GM18868 (cell line): ENCODE results near the gene SH2B3.
"Not testable (repeated sequence)": the region's sequence is repeated elsewhere in the genome, so short reads cannot be mapped to it uniquely, and the experiment has no call there.

Experiments
- ATAC-seq: cut with Tn5 transposase; IDR thresholded peaks from one replicate; pipeline ENCODE4 v1.9.1; 2021; ENCODE audit warnings: mild to moderate bottlenecking, moderate library complexity; ENCODE audit not compliant: unreplicated experiment

The SH2B3 gene

DNA sequence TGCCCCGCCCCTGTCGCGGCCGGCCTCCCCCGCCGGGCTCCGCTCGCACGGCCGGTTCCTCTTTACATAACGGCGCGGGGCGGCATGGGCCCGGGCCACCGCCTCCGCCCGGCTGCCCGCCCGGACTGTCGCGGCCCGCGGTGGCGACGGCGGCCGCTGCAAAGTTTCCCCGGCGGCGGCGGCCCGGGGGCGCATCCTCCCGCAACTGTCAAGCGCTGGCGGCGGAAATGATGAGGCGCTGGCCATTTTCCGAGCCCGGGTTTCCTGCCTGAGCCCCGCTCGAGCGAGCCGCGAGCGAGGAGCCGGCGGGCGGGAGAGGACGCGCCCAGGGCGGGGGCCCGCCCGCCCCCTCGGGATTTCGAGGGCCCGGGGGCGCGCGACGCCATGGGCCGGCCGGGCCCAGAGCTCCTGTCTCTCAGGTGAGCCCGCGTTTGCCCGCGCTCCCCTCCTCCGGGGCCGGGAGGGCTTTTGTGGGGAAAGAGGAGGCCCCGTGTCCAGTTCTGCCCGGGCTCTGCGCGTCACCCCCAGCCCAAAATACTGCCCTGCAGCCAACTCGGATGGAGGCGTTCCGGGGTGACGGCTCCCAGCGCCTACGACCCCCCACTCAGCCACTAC is at the start of gene SH2B3:
Gene SH2B3 (plus strand): TSS at position 65 of the 615 bp plus-strand sequence. CDS start 12,223 bp downstream, outside the sequence.
- ATAC-seq = peak; percentile 0

DNA sequence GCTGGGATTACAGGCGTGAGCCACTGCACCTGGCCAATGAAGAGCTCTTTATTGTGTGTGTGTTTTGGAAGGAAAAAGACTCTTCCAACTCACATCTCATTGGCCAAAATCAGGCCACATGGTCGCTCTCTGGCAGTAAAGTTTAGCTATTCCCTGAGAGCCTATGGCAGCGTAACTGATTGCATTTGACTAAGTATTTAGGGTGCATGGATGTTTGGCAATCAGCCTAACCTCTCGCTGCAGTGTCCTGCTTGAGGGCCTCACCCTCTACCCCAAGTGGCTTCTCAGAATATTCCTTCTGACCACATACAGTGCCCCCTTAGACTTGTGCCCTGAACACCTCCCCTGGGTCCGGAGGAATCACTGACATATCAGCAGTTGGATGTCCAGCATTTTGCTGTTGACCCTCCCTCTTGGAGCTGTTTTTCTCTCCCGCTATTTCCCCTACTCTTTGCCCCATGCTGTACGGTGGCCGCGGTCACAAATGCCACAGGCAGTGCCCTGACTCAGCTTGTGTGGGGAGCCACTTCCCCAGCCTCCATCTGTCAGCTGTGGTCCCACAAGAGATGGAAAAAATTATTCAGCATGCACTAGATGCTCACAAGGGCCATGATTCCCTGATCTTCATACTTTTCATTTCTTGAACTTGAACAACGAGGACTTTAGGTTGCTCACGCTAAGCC is 46.4 kb upstream of the SH2B3 start:
- ATAC-seq = no peak

DNA sequence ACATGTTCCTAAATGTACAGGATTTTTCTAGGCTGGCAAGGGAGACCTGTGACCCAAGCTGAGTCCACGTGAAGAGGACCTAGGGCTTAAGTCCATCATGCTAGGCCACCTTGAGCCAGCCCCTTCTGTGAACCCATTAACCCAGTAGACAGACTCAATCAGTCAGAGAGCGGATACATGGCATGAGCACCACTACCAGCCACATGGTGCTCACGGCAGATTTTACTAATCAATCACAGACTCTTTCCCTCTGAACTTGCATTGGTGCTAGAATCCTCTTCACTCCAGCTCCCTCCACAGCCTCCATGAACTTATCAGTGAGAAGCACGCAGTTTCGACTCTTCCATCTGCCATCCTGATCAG is 45.8 kb upstream of the SH2B3 start:
- no peak for ATAC-seq

DNA sequence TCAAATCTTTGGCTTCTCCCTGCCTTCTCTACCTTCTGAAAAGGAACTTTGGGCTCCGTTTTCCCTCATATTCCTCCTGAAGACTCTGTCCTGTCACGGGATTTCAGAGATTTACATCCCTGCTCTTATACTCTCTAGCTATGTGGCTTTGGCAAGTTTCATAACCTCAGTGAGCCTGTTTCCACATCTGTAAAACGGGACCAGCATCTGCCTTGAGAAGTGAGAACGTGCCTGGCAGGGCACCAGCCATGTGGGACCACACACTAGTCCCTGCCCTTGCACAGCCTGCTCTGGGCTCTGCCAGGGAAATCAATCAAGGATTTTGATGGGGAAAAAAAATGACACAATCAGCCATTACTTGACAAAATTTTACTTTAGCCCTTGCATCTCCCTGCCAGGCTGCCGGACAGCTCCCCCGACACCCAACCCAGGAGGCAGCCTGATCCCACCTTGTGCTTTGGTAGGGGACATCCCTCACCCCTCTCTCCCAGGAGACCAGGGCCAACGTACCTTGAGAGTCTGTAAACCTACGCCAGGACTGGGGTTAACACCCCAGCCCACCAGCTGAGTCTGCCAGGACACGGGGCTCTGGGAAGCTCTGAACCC is 45.3 kb upstream of the SH2B3 start:
- ATAC-seq = no peak

DNA sequence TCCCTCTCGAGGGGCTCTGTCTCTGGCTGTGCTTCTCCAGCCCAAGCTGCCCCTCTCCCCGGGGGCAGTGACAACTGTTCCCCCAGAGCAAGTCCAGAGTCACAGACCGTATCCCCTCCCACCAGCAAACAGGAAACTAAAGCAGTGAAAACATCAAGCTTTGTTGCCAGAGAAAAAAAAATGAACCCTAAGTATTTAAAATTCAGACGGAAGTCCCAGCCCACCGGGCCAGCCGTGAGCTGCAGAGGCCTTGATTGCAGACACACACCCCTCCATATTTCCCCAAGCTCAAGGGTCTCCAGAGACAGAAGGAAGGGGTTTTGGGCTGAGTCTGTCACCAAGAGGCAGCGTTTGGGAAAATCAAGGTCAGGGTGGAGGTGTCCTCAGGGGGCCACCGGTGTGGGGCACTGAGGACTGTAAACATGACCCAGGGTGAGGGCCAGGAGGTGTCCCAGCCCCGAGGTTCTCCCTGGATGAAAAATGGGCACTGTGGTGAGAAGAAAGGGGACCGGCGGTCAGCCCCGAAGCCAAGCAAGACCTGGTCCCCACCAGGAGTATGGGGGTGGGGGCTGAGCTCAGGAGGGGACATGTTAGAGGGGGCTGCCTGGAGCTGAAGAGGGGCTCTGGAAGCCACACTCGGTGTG is 44.5 kb upstream of the SH2B3 start:
- ATAC-seq = no peak

DNA sequence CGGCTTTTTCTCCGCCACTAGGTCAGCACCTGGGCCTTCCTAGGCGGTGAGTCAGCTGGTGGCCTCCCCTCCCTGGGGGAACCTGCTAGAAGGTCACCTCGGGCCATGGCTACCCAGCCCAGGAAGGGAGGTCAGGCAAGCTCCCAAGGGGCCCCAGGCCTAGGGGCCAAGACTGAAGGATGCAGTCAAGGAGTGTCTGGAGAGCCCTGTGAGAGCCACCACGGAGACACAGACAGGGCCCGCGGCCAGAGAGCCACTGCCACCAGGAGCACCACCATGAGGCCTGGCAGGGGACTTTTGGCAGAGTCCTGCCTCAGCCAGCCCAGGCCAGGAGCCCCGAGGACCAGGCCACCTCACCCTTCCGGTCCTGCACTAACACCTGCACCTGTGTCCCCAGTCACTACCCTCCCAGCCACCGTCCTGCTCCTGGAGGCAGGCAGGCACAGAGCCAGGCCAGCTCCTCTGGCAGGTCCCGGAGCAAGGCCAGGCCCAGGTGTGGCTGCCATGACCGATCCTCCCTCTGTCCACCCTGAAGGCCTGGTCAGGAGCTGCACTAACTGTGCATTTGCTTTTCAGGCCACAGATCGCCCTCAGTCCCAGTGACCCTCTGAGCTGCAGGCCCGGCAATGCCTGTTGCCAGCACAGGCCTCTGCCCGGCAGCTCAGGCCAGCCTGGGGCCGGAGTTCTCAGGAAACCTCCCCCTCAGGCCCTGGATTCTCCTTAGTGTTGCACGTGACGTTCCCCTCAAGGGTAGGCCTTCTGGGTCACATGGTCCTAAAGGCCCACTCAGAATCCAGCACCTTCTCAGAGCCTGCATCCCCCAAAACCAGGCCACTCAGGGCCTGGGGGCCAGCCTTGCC is 43.8 kb upstream of the SH2B3 start:
- no peak for ATAC-seq

DNA sequence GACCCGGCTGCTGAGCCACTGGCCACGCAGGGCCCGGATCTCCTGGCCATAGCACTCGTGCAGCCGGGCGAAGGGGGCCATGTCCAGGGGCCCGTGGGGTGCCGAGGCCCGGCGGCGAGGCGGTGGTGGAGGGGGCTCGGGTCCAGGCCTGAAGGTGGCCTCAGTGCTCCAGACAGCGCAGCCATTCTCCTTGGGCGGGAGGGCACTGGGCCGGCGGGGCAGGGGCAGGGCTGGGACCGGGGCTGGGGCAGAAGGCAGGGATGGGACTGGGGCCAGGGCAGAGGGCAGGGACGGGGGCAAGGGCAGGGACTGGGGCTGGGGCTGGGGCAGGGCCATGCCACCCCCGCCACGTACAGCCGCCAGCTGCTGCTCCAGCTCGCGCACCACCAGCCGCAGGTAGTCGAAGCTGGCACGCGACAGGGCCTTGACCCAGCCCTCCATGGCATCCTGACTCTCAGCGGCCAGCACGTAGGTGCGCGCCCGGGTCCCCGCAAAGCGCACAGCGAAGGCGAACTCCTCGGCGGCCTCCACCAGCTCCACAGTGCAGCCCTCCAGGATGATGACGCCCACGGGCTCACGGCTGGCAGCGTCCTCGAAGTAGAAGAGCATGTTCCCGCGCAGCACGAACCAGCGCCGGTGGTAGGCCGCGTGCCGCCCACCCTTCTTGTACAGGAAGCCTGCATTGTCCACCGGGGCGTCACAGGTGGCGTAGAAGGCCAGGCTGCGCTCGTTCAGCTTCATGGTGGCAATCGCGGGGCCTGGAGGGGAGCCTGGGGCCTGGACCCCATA is 42.8 kb upstream of the SH2B3 start:
- no peak for ATAC-seq

DNA sequence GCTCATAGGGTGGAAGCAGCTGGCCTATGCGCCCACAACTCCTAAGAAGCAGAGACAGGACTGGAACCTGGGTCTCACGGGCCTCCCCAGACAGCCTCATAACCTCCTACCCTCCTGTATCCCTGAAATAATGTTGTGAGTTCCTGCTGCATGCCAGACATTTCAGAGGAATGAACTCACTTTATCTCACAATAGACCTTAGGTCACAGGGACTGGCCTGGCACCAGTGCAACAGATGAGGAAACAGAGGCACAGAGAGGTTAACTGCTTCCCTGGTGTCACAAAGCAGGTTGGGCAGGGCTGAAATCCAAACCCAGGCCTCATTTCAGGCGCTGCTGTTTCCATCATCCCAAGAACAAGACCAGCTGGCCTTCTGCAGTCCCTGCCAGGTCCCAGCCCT is 42.1 kb upstream of the SH2B3 start:
- no peak for ATAC-seq

DNA sequence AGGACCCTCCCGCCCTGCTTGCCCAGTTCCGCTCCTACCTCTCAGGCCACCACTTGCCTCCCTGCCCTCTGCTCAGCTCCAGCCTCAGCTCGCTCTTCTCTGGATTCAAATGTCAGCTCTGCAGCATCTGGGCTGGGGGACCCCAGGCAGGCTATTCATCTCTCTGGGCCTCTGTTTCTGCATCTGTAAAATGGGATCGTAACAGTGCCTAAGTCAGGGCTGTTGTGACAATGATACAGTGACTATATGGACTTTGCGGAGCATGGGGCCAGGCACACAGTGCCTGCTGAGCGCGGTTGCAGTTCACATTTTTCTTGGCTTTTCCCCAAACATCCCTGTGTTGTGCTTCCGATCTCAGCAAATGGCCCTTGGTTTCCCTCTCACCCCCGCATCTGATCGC is 39.6 kb upstream of the SH2B3 start:
- no peak for ATAC-seq

DNA sequence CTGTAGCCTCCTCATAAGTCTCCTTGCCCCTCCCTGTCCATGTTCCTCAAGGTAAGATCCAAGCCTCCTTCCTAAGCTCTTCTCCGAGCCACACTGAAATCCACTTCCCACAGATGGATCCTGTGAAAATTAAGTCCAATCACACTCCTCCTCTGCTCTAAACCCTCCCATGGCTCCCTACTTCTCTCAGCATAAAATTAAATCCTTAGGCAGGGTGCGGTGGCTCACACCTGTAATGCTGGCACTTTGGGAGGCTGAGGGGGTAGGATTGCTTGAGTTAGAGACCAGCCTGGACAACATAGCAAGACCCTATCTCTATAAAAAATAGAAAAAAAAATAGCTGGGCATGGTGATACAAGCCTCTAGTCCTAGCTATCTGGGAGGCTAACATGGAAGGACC is 39.1 kb upstream of the SH2B3 start:
- ATAC-seq = no peak

DNA sequence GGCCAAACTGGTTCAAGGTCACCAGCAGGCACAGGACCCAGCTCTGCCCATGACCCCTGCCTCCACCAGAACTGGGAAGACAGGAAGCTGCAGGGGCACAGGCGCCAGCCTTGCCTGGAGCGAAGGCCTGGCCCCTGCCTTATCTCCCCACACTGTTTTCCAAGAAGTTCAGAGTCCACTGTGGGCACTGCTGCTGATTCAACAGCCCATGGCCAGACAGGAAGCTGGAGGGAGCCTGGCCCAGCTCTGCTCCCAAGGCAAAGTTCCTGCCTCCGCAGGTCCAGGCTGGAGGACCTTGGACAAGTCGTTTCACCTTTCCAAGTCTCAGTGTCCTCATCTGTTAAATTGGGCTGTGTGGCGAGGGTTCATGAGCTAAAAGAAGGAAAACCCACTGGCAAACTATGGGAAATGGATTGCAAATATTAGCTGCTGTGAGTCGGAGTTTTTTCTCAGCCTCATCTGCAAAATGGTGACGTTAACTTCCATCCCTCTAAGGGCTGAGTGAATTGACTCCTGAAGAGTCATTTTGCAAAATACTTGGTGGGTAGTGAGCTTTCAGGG is 38.0 kb upstream of the SH2B3 start:
- no peak for ATAC-seq

DNA sequence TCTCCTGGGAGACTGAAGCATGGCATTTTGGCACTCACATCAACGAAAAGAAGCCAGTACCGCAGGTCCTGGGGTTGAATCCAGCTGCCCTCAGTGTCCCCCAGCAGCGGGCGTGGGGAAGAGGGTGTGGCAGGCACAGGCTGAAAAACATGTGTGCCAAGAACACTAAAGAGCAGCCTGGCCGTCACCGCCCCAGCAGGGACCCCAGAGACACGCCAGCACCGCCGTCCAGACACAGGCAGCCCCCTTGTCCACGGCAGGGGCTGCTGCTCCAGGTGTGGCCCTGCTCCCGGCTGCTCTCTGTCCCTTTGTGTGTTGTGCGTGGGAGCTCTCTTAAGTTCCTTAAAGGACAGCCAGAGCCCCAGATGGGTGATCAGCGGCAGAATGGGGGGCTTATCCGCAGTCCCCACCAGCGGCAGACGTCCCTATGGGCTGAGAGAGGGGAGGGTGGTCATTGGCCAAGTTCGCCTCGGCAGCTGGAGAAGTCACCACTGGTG is 37.4 kb upstream of the SH2B3 start:
- ATAC-seq = no peak

DNA sequence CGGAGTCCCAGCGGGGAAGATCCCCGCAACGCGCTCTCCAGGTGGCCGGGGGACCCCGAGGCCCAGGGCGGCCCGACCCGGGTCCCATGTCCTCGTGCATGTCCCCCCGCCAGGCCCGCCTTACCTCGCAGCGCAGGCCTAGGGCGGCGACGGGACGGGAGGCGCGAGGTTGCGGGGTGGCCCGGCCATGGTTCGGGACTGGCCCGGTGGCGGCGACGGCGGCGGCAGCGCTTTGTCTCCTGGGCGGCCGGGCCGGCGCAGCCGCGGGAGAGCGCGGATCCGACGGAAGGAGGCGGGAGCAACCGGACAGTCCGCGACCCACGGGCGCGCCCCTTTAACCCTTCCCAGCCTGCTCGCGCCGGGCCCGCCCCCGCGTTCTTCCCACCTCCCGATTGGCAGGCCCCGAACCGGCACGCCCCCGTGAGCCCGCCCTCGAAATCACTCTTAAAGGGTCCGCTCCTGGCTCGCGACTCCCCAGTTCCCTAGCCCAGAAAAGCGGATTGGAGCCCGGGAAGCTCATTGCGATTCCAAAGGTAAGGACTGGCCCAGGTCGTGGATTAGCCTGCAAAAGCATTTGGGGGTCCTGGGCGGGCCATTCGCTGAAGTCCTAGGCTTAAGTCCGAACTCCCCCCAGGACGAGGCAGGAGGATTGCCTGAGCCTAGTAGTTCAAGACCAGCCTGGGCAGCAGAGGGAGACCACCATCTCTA is 36.8 kb upstream of the SH2B3 start, which contains the start of gene PHETA1:
Gene PHETA1 (minus strand): TSS at position 308 of the 708 bp plus-strand sequence. CDS start 5,668 bp downstream, outside the sequence.
- peak; percentile 72 for ATAC-seq

DNA sequence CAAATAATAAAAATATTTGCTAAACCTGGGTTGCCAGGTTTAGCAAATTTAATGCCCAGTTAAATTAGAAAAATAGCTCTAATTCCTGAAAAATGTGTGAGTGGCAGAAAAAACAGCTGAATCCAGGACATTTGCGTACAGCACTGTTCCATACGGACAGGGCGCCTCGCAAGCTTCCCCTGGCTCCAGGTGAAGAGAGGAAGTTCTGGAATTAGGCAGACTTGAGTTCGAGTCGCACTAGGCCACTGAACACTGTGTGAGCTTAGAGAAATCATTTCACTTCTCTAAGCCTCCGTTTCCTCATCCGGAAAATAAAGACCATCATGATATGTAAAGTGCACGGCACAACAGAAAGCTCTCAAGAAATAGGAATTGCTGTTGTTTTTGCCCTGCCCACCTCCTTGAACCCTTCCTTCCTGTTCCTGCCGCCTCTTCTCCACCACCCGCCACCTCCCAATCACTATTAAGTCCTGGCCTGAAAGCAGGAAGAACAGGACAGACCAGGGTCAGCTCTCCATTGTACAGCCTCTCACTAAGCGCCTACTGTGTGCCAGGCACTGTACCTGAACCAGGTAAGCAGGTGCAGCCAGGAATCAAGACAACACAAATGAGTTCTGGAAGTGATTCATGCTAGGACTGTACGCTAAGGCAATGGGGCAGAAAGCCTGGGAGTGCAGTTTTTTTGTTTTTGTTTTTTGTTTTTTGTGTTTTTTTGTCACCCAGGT is 36.1 kb upstream of the SH2B3 start:
- ATAC-seq = no peak

DNA sequence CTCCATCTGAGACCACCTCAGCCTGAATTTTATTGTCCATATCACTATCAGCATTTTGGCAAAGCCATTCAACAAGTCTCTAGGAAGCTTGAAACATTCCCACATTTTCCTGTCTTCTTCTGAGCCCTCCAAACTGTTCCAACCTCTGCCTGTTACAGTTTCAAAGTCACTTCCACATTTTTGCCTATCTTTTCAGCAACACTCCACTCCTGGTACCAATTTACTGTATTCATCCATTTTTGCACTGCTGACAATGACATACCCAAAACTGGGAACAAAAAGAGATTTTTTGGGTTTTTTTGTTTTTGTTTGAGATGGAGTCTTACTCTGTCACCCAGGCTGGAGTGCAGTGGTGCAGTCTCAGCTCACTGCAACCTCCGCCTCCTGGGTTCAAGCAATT is 32.5 kb upstream of the SH2B3 start:
- not testable (repeated sequence) for ATAC-seq

DNA sequence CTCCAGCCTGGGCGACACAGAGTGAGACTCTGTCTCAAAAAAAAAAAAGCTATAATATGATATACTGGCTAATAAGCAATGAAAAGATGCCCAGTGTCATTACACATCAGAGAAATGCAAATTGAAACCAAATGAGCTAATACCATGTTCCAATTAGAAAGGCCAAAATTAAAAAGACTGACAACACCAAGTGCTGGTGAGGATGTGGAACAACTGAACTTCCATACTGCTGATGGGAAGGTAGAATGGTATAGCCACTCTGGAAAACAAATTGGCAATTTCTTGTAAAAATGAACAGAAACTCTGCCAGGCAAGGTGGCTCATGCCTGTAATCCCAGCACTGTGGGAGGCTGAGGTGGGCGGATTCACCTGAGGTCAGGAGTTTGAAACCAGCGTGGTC is 28.3 kb upstream of the SH2B3 start:
- ATAC-seq = no peak

DNA sequence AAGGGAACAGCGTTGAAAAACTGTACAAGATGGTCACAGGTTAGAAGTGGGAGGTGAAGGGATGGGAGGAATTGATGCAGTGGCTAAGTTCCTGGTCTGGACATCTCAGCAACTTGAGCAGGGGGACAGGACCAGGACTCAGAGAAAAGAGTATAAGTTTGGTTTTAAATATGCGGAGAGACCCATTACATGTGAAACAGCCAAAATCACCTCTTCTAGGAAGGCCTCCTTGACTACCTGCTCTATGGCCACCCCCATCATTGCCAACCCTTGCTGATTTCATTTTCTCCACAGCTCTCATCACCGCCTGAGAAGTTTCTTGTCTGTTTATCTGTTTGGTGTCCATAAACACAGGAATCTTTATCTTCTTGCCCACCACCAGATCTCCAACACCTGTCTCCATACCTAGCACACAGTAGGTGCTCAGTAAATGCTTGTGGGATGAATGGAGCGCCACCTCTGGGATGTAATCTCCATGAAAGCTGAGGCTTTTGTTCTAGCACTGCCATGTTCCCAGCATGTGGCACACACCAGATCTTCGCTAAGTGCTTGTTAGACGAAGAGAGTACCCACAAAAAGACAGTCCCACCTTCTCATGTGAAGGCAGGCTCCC is 25.7 kb upstream of the SH2B3 start:
- ATAC-seq = no peak

DNA sequence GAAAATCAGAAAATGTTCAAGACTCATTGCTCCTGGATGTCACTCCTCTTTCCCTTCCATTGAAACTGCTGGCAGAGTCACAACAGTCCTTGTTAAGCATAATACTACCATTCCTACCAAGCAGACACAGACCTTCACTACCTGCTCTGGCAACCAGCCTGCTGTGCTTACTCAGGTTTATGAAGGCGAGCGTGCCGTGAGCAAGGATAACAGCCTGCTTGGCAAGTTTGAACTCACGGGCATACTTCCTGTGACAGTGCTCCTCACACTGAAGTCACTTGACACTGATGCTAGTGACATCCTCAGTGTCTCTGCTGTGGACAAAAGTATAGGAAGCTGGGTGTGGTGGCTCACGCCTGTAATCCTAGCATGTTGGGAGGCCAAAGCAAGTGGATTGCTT is 21.1 kb upstream of the SH2B3 start:
- ATAC-seq = no peak
